GM10847 (cell line): Measurements from ENCODE around the gene GDE1.

Experiments
- POLR2A ChIP-seq: IDR thresholded peaks from 2 replicates; pipeline ENCODE4 v1.6.1; 2011; ENCODE audit not compliant: insufficient read length; ENCODE audit errors: extremely low read depth

GDE1 gene

DNA sequence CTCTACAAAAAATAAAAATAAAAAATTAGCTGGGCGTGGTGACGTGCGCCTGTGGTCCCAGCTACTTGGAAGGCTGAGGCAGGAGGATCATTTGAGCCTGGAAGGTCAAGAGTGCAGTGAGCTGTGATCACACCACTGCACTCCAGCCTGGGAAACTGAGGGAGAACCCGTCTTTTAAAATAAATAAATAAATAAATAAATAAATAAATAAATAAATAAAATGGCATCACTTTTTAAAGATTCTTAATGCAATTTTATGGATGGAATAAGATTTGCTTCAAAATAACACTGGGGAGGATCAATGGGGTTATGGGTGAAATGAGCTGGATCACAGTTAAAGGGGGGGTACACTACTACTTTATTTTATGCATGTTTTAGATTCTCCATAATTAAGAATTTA, 14.9 kb downstream of the GDE1 start:
- TF ChIP-seq POLR2A: no peak

DNA sequence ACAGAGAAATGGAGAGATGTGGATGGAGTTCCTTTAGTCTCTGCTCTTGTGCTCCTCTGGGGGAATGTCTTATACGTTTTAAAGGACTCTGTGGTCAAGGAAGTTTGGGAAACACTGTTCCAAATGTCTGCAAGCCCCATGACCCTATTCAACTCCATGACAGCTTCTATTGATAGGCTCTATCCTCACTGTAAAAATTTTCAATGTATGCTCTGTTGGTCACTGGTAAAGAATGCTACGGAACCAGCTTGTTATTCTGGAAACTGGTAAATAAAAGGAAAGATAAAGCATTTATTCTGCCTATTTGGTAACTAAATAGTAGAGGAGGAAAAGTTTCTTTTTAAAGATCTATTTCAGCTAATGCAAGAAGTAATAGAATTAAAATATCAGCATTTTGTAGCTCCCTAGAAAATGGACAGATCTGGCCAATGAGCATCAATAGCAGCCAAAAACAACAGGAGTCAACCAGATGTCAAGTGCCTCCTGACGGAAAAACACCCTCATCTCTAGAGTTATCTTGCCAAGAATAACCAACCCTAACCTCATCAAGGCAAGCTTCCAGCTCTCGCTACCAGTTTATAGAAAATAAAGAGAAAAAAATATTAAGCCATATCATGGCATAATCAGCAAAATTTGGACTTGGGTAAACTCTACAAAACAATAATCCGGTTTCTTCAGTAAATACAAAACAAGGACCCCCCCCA, 16.1 kb downstream of the GDE1 start:
- no peak for TF ChIP-seq POLR2A

DNA sequence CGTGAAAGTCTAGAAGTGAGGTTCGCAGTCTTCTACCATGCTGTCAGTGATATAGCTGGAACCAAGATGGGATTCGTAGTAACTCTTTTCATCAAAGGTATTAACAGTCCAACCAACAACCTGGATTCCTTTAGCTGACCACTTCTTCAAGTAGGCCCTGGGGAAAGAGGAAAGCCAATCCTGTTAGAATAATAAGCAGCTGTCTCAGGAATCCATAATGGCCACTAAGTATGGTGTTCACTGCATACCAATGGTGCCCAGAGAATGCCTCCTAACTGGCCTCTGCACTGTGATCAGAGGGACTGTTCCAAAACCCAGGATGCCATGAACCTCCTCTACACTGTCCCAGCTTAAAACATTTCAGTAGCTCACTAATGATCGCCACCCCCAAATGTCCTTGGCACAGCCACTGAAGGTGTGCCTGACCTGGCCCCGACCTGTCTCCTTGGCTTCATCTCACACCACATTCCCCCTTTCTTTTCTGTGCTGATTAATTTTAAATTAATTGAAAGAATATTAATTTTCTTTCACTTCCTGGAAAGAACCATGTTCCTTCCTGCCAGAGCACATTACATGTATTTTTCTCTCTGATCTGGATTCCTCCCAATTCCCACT, 18.3 kb downstream of the GDE1 start:
- TF ChIP-seq POLR2A: no peak

DNA sequence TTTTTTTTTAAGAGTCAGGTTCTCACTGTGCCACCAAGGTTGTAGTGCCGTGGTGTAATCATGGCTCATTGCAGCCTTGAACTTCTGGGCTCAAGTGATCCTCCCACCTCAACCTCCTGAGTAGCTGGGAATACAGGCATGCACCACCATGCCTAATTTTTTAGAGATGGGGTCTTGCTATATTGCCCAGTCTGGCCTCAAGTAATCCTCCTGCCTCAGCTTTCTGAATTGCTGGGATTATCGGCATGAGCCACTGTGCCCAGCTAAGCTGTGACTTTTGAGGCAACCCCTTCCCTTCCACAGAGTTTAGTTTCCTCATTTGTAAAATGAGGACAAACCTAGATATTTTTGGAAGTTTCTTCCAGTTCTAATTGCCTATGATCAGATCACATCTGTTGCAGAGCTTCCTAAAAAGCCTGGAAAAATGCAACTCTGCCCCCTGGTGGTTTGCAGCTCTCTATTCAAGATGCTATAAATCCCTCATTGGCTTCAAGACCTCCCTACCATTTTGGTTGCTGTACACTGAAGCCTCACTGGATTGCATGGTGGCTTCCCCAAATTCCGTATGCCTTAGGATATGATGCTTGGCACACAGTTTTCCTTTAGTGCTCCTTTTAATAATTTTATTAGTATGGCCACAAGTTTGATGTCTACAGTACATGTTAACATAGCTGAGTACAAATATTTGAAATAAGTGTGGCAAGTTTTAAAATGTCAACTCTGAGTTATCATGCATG, 19.3 kb downstream of the GDE1 start:
- TF ChIP-seq POLR2A: no peak

DNA sequence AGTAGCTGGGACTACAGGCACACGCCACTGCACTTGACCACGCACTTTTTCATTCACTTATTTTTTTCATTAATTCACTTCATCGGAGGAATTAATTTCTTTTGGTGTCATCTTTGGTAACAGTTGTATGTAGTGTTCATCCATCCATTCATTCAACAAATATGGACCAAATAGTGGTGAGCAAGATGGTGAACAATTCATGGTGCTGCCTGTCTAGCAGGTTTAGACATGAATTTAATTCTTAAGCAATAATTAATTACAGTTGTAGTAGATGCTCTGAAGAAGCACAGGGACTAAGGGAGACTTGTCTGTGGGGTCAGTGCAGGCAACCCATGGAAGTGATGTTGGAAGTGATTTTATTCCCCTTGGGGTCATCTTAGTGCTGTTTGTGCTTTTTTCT, 22.4 kb downstream of the GDE1 start:
- no peak for TF ChIP-seq POLR2A

DNA sequence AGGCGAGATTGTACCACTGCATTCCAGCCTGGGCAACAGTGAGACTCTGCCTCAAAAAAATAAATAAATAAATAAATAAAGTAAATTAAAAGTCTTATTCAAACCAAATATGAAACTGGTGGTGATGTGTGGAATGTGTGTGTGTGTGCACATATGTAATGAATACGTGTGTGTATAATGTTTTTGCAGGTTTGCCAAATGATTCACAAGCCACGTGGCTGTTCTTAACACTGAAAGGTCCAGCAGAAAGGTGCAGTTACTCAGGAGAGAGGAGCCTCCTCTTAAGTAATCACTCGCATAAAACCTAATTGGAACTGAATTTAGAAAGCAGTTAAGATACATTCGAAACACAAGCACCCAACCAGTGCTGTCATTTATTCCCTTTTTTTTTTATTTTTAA, 22.9 kb downstream of the GDE1 start:
- no peak for TF ChIP-seq POLR2A

DNA sequence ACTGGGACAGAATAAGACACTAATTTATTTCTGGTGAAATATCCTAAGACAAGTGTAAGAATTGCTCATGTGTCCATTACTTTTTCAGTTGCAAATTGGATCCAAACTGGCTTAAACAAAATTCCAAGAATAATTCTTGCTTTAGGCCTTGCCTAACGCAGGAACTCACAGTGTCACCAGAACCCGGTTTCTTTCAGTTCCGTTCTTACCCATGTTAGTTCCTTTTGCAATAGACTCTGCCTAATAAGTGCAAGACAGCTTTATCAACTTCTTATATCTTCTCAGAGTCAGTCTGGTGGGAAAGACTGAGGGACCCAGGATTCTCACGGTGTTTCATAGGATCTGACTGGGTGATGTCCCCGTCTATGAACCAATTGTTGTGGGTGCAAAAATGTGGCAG, 24.7 kb downstream of the GDE1 start:
- TF ChIP-seq POLR2A: no peak

DNA sequence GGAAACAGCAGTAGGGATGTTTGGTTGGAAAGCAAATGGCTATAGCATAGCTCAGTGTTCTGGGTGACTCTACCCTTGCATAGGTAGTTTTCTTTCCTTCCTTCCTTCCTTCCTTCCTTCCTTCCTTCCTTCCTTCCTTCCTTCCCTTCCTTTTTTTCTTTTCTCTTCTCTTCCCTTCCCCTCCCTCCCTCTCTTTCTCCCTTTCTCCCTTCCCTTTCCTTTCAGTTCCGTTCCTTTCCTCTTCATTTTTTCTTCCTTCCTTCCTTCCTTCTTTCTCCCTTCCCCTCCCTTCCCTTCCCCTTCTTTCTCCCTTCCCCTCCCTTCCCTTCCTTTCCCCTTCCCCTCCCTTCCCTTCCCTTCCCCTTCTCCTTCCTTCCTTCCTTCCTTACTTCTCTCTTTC, 31.3 kb downstream of the GDE1 start:
- no peak for TF ChIP-seq POLR2A

DNA sequence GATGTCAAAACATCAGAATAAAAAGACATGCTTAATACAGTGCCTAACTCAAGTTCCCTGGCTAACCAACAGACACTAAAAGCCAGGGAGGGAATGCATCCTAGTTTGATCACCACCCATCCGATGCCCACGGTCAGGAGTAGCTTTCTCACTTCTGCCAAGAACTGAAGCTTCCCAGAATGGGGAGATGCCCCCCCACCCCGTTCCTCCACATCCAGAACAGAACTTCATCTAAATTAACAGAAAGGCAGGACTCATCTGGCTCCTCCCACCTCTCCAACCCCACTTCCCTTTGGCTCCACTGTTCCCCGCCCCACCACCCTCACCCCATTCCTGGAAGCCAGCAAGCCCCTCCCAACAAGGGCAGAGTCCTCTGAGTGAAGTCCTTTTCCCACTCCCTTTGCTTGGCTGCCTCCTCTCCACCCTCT, 33.7 kb downstream of the GDE1 start:
- no peak for TF ChIP-seq POLR2A

DNA sequence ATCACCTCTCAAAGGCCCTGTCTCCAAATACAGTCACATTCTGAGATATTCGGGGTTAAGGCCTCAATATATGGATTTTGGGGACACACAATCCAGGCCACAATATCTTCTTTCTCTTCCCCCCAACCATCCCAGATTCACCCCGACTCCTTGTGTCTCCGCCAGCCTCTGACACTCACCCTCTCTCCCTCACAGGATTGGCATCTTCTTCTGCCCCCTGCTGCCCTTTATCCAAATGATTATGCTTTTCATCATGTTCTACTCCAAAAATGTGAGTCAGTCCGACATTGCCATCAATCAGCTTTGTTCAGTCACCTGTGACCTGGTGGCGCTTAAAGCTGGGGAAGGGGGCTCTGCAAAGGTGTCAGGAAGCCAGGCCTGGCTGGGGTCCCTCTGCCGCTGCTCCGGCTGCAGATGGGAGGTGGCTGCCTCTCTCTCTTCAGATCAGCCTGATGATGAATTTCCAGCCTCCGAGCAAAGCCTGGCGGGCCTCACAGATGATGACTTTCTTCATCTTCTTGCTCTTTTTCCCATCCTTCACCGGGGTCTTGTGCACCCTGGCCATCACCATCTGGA, 35.1 kb downstream of the GDE1 start:
- no peak for TF ChIP-seq POLR2A

DNA sequence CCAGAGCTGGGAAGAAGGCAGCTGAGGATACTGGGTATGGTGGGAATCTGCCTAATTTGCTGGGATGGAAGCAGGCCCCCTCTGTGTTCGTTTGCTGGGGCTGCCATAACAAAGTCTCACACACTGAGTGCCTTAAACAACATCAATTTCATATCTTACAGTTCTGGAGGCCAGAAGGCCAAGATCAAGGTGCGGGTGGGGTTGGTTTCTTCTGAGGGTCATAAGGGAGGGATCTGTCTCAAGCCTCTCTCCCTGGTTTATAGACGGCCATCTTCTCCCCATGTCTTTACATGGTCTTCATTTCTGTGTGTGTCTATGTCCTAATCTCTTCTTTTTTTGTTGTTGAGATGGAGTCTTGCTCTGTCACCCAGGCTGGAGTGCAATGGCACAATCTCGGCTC, 35.8 kb downstream of the GDE1 start:
- TF ChIP-seq POLR2A: no peak

DNA sequence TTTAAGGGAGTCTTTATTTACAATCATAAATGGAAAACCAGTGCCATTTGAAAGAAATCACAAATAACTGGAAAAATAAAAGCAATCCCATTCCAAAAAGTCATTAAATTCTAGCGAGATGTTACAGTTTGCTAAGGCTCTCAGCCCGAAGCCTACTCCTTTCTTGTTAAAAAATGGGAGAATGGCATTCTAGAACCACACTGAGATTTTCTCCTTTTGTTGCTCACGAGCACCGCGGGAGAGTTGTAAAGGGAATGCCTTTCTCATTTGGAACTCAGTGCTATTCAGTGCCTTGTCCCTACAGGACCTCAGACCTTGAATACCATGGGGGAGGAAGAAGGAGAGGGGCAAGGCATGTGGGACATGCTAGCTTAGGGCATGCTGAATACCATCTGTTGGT, 36.3 kb downstream of the GDE1 start:
- no peak for TF ChIP-seq POLR2A

DNA sequence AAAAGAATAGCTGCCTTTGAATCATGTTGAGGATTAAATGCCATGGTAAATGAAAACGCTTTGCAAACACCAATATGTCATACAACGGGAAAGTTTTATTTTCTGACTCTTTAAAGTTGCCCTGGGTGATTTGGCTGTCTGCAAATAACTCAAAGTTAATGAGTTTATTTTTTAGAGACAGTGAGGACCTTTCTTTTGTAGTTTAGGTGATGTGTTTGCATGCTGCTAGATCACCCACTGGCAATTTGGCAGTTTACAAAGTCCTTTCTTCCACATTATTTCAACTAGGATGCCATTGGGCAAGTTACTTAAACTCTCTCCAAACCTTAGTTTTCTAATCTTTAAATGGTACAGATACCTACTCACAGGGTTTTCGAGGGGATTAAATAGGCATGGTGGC, 37.8 kb downstream of the GDE1 start:
- TF ChIP-seq POLR2A: no peak

DNA sequence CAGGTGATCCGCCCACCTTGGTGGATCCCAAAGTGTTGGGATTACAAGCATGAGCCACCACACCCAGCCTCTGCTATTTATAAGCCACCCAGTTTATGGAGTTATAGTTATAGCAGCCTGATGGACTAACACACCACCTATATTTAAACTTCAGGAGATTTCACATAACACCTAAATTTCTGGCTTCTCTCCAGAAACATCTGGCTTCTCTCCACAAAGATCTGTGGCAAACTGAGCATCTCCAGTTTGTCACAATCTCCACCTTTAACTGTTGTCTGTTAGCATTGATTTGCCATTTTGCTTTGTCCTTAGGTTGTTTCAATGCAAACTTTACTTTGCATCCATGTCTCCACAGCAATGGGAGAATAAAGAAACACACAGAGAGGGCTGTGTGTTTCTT, 39.6 kb downstream of the GDE1 start:
- TF ChIP-seq POLR2A: no peak

DNA sequence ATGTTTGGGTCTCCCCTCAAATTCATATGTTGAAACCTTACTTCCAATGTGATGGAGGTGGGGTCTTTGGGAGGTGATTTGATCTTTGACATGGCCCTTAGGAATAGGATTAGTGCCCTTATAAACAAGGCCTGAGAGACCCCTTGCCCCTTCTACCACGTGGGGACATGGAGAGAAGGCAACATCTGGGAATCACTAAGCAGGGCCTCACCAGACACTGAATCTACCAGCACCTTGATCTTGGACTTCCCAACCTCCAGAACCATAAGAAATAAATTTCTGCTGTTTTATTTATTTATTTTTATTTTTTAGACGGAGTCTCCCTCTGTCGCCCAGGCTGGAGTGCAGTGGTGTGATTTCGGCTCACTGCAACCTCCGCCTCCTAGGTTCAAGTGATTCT, 40.1 kb downstream of the GDE1 start:
- no peak for TF ChIP-seq POLR2A

DNA sequence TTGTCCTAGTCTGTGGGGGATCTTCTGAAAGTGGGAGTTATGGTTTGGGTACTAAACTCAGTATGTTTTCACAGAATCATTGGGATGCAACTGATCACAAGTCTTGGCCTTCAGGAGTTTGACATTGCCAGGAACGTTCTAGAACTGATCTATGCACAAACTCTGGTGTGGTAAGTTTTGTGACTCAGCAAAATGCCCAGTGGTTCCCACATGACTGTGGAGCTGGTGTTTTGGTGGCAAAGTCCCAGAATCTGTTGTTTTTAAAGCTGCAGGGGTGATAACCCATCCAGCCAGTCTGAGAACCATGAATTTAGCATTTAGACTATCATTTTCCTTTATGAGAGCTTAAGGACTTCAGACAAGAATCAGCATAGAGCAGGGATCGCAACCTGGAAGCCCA, 40.6 kb downstream of the GDE1 start:
- TF ChIP-seq POLR2A: no peak
